Measurements from ENCODE around the gene TMEM141.
"Not testable (repeated sequence)": the region's sequence is repeated elsewhere in the genome, so short reads cannot be mapped to it uniquely, and the experiment has no call there.

Gene TMEM141

DNA sequence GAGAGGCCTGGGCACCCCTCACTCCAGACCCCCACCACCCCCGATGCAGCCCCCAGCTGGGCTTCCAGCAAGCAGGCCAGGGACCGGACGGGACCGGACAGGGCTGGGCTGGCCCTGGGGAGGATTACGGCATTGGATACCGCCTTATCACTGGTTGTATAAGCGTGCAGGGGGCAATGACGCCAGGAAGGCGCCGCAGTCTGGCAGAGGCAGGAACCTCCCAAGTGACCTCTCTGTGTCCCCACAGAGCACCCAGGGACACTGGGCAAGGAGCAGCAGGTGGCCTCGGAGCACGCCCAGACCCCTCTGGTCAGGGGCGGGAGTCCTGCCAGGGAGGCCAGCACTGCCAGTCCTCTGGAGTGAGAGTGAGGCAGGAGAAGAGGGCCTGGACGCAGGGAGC is 26.1 kb upstream of the TMEM141 start:
- H3K27ac ChIP-seq, result no peak overlapping the region
- TF ChIP-seq, protein P1, sequence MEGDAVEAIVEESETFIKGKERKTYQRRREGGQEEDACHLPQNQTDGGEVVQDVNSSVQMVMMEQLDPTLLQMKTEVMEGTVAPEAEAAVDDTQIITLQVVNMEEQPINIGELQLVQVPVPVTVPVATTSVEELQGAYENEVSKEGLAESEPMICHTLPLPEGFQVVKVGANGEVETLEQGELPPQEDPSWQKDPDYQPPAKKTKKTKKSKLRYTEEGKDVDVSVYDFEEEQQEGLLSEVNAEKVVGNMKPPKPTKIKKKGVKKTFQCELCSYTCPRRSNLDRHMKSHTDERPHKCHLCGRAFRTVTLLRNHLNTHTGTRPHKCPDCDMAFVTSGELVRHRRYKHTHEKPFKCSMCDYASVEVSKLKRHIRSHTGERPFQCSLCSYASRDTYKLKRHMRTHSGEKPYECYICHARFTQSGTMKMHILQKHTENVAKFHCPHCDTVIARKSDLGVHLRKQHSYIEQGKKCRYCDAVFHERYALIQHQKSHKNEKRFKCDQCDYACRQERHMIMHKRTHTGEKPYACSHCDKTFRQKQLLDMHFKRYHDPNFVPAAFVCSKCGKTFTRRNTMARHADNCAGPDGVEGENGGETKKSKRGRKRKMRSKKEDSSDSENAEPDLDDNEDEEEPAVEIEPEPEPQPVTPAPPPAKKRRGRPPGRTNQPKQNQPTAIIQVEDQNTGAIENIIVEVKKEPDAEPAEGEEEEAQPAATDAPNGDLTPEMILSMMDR (IDR thresholded peaks at IDR 0.05; ENCODE audit: low read depth, low read length), result no peak

GRCh38 chr9:136765745-136766409 is 25.3 kb upstream of the TMEM141 start:
- H3K4me3 ChIP-seq (ENCODE audit: low read depth, low read length); H3K27ac ChIP-seq; H3K9me3 ChIP-seq (ENCODE audit: severe bottlenecking); DNase-seq; H3K36me3 ChIP-seq; H3K27me3 ChIP-seq (ENCODE audit: insufficient read depth, low read depth, severe bottlenecking): not testable (repeated sequence)

More for the DNA sequence above, 26.1 kb upstream of the TMEM141 start:
- Histone ChIP-seq H3K36me3 (no peaks in the 10 kb centered on the region), H3K4me3 (ENCODE audit: low read depth, low read length) (no peak overlapping the region), H3K9me3 (ENCODE audit: severe bottlenecking) (no peaks in the 10 kb centered on the region), H3K27me3 (ENCODE audit: insufficient read depth, low read depth, severe bottlenecking) (no peaks in the 10 kb centered on the region)
- DNase-seq, result no peak

DNA sequence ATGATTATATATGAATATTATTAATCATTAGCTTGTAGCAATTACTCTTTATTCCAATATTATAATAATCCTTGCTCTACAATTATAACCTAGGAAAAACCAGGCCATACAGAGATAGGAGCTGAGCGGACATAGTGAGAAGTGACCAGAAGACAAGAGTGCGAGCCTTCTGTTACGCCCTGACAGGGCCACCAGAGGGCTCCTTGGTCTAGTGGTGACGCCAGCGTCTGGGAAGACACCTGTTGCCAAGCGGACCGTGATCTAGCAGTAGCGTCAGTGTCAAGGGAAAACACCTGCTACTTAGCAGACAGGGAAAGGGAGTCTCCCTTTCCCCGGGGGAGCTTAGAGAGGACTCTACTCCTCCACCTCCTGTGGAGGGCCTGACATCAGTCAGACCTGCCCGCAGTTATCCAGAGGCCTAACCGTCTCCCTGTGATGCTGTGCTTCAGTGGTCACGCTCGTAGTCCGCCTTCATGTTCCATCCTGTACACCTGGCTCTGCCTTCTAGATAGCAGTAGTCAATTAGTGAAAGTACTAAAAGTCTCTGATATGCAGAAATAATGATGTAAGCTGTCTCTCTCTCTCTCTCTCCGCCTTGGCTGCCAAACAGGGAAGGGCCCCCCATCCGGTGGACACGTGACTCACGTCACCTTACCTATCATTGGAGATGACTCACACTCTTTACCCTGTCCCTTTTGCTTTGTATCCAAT is 24.6 kb upstream of the TMEM141 start:
- DNase-seq, result peak; percentile 81
- H3K9me3 ChIP-seq (ENCODE audit: severe bottlenecking); H3K4me3 ChIP-seq (ENCODE audit: low read depth, low read length); H3K27me3 ChIP-seq (ENCODE audit: insufficient read depth, low read depth, severe bottlenecking); H3K36me3 ChIP-seq; H3K27ac ChIP-seq: not testable (repeated sequence)

- peak overlapping the region; percentile 36 for H3K4me3 ChIP-seq (ENCODE audit: low read depth, low read length)
- peaks cover 12% of the 10 kb centered on the region for H3K9me3 ChIP-seq (ENCODE audit: severe bottlenecking)
- no peaks in the 10 kb centered on the region for H3K36me3 ChIP-seq
- DNase-seq, result peak; percentile 76
- H3K27ac ChIP-seq, result peak overlapping the region; percentile 58
- TF ChIP-seq, protein P1 (IDR thresholded peaks at IDR 0.05; ENCODE audit: low read depth, low read length), result peak; percentile 85
- H3K27me3 ChIP-seq (ENCODE audit: insufficient read depth, low read depth, severe bottlenecking), result no peaks in the 10 kb centered on the region
Observed at GRCh38 chr9:136769710-136770191, 21.4 kb upstream of the TMEM141 start.

DNA sequence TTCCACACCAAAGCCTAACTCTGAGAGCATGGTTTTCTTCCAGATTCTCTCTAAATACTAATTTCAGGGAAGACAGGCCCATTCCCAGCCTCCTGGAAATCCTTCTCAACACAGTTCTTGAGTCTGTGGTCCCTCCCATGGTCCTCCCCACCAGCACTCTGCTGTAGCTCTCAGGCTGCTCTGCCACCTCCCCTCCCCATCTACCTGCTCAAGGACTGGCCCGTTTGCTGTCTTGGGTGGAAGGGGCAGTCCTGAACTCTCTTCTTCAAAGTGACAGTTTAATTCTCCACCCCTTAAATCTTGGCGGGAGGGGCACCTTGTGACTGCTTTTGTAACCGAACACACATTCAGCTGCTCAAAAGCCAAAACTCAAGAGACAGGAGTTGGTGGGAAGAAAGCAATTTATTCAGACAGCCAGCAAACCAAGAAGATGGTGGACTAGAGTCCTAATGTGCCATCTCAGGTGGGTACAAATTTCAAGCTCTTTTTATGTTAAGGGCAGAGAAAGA is 19.2 kb upstream of the TMEM141 start:
- no peak overlapping the region for H3K27ac ChIP-seq
- H3K4me3 ChIP-seq (ENCODE audit: low read depth, low read length), result no peak overlapping the region
- DNase-seq, result no peak

DNA sequence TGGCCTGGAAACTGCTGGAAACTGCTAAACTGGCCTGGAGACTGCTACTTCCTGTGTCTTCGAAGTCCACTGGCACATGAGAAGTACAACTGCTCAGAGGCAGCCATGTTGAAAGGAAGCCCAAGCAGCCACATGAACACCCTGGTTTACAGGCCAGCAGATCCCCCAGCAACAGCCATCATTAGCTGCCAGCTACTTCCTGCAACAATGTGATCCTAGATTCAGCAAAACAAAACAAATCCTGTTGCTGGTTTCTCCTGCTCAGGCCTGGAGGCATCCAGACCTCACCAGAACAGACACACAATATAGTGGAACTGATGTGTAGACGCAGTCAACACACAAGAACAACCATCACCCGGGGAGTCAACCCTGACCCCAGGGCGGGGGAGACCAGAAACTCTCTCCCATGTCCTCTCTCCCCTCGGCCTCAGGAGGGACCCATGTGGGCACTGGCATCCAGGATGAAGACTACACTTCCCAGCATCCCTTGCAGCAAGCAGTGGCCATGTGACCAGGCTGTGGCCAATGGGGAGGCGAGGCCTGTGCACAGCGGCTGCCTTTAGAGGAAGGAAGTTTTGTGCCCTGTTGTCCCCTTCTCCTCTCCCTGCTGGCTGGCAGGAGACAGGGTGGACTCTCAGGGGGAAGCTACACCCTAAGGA is 17.6 kb upstream of the TMEM141 start:
- Histone ChIP-seq H3K4me3 (ENCODE audit: low read depth, low read length) (no peak overlapping the region), H3K36me3 (no peaks in the 10 kb centered on the region), H3K9me3 (ENCODE audit: severe bottlenecking) (peaks cover 13% of the 10 kb centered on the region), H3K27me3 (ENCODE audit: insufficient read depth, low read depth, severe bottlenecking) (no peaks in the 10 kb centered on the region), H3K27ac (no peak overlapping the region)
- TF ChIP-seq, protein P1 (IDR thresholded peaks at IDR 0.05; ENCODE audit: low read depth, low read length), result no peak
- DNase-seq, result peak; percentile 69

More for the DNA sequence above, 19.2 kb upstream of the TMEM141 start:
- H3K9me3 ChIP-seq (ENCODE audit: severe bottlenecking), result peaks cover 13% of the 10 kb centered on the region
- H3K36me3 ChIP-seq, result no peaks in the 10 kb centered on the region
- no peaks in the 10 kb centered on the region for H3K27me3 ChIP-seq (ENCODE audit: insufficient read depth, low read depth, severe bottlenecking)
- TF ChIP-seq, protein P1 (IDR thresholded peaks at IDR 0.05; ENCODE audit: low read depth, low read length), result no peak

Measured in WERI-Rb-1 (cell line).